ENCODE results near the gene COMMD2. TPM values are rescaled to one million over a fixed set of nuclear protein-coding genes. Genes with fewer than 3 reads are reported as not detected.
A peak's percentile ranks its signal among the peaks of the same experiment; 100 is the strongest.

Gene COMMD2
- total and polyA plus RNA-seq, 10 of the 15 experiments (the other 5 are each of a cell fraction or from before 2014, with no cell fraction given) = 23.0 to 97.0 (median 50.9) TPM

DNA sequence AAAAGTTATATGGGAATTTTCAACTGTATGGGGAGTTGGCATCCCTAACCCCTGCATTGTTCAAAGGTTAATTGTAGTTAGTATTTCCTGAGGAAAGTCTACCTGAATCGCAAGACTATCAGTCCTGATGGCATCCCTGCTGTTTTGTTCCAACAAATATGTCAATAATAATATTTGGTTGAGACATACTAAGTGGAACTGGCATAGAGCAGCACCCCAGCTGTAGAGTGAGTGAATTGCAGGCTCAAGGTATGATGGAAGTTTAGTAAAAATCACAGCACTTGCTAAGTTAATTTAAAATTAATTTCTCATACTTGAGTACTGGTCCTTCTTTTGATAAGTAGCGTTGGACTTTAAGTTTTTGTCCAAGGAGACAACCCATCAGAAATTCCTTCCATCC lies 18.0 kb upstream of the COMMD2 start:
- Histone ChIP-seq H3K79me2 (ENCODE audit: control insufficient read depth, insufficient read depth, low read length) (no peaks in the 10 kb centered on the region), H3K27ac (ENCODE audit: control insufficient read depth, insufficient read depth) (no peak overlapping the region), H3K9me3 (replicated peaks; ENCODE audit: control insufficient read depth, insufficient read depth, low read length) (no peaks in the 10 kb centered on the region), H3K4me3 (no peak overlapping the region), H3K4me1 (ENCODE audit: control insufficient read depth, insufficient read depth, low read length) (no peaks in the 10 kb centered on the region), H4K20me1 (ENCODE audit: control insufficient read depth, insufficient read depth) (no peaks in the 10 kb centered on the region), H3K9ac (ENCODE audit: control insufficient read depth, insufficient read depth, low read length) (no peak overlapping the region), H2AFZ (ENCODE audit: control insufficient read depth, low read depth, low read length) (no peak overlapping the region), H3K4me2 (ENCODE audit: control insufficient read depth, insufficient read depth) (no peak overlapping the region), H3K27me3 (replicated peaks in 1 of 2; ENCODE audit: control insufficient read depth in 2 of 2, insufficient read depth in 2 of 2, low read length in 1 of 2) (no peaks in the 10 kb centered on the region), H3K36me3 (ENCODE audit: control insufficient read depth in 2 of 2, insufficient read depth in 2 of 2, low read length in 1 of 2) (no peaks in the 10 kb centered on the region)
- in situ Hi-C loops (cut with MboI) = loop anchor here (5.0 kb wide), 1 partner anchor 263 kb away; no protein-coding TSS in a partner anchor
- ChIA-PET CTCF (interaction anchor here (0.6 to 15.4 kb wide), 33 partner anchors 9 to 369 kb away, joined by 3 to 222 read pairs (median 7); partner anchors contain the start of gene COMMD2), POLR2A (no interaction called here), SMC1A (ENCODE audit: uncharacterized antibody, unreplicated experiment) (interaction anchor here (0.7 to 7.0 kb wide), 23 partner anchors 8 to 278 kb away, joined by 3 to 86 read pairs (median 4); partner anchors contain the start of gene COMMD2), RAD21 (ENCODE audit: unreplicated experiment) (interaction anchor here (0.9 to 5.1 kb wide), 11 partner anchors 17 to 414 kb away, joined by 3 to 37 read pairs (median 4); partner anchors contain the start of gene COMMD2)
- peak; percentile 55; the same call in 2 of the 3 replicates for ATAC-seq
- DNase-seq (ENCODE audit: low read depth, low spot score) = no peak
- no peak for FAIRE-seq
- 39% methylated on average over 2 of the region's 2 CpGs for WGBS (ENCODE audit: insufficient coverage, insufficient replicate concordance, low lambda C conversion rate, missing lambda C conversion rate)
- intact Hi-C loops (cut with micrococcal nuclease; ENCODE audit: unreplicated experiment) = no loop called here
- TF ChIP-seq JUND (IDR thresholded peaks at IDR 0.05; ENCODE audit: low read depth, low read length) (no peak), DPF2 (IDR thresholded peaks at IDR 0.05) (no peak), CTCF (IDR thresholded peaks at IDR 0.05 in 2 of 3, conservative IDR thresholded peaks at IDR 0.05 in 1 of 3; ENCODE audit: control insufficient read depth in 2 of 3, extremely low read depth in 1 of 3, insufficient read depth in 1 of 3, low read depth in 3 of 3, low read length in 3 of 3) (peak in 1 of 3 experiments; percentile 29; a peak in 1 of 6 replicates), FOS (IDR thresholded peaks at IDR 0.05; ENCODE audit: borderline replicate concordance, extremely low read depth, insufficient read length) (no peak)
- TF ChIP-seq, protein P1, sequence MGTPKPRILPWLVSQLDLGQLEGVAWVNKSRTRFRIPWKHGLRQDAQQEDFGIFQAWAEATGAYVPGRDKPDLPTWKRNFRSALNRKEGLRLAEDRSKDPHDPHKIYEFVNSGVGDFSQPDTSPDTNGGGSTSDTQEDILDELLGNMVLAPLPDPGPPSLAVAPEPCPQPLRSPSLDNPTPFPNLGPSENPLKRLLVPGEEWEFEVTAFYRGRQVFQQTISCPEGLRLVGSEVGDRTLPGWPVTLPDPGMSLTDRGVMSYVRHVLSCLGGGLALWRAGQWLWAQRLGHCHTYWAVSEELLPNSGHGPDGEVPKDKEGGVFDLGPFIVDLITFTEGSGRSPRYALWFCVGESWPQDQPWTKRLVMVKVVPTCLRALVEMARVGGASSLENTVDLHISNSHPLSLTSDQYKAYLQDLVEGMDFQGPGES (IDR thresholded peaks at IDR 0.05) = no peak
- no TSS peak for BruUV-seq (replicated peaks)
